DLD1 (cell line): ENCODE measurements around the gene SERINC5.
"Not testable (repeated sequence)": the region's sequence is repeated elsewhere in the genome, so short reads cannot be mapped to it uniquely, and the experiment has no call there.

ENCODE experiments used
- in situ Hi-C: cut with HindIII; loops from 2 replicates; pipeline ENCODE4 v1.10.0; 2017; ENCODE audit warnings: low sequenced_read_pairs

Gene SERINC5

DNA sequence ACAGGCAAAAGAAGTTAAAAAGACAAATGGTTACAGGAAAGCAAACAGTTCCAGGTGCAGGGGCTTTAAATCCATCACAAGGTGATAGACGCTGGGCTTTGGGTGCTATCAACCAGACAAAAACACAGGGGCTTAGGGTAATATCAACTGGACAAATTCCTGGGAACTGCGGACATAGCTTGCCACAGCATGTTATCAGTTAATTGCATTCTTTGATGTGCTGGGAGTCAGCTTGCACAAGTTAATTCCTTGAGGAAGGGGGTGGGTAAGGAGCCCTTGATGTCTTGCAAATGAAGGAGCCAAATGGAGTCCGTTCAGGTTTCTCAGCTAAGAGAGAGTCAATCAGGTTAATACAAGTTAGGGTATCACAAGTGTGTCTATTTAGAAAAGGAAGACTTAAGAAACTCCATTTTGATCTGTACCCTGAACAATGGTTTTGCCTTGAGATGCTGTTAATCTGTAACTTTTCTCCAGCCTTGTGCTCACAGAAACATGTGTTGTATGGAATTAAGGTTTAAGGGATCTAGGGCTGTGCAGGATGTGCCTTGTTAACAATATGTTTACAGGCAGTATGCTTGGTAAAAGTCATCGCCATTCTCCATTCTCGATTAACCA lies 144.4 kb downstream of the SERINC5 start:
- in situ Hi-C loops = not testable (repeated sequence)

DNA sequence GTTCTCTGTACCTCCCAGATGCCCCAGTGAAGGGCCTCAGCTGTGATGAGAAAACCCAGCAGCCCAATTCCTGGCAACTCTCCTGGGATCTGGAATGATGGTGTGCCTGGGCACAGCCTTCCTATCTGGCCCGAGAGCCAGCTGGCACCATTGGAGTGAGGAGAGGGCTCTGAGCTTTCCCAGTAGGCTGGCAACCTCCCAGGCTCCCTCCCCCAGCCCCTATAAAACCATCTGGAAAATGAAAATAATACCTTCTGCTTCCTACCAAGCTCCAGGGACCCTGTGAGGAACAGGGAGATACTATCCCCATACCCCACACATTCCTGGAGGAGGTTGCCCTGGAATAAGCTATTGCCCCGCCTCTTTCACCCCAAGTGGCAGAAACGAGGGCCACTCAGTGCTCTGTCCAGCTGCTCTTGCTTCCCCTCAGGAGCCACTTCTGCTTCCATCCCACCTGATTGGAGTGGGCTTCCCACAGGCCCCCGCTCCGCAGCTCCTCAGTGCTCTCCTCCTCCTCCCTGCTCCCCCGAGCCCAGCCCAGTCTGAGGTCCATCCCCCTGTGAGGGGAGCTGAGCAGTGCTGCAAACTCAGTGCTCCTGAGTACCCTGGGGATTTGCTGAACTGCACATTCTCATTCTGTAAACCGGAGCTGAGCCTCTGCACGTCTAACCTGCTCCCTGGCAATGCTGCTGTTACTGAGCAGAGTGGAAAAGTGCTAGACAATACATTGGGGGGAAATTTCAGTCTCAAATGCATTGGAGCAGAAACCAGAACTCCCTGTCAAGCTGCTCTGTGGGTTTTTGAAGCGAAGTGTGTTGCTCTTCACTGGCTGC lies 146.0 kb downstream of the SERINC5 start:
- in situ Hi-C loops = no loop called here

DNA sequence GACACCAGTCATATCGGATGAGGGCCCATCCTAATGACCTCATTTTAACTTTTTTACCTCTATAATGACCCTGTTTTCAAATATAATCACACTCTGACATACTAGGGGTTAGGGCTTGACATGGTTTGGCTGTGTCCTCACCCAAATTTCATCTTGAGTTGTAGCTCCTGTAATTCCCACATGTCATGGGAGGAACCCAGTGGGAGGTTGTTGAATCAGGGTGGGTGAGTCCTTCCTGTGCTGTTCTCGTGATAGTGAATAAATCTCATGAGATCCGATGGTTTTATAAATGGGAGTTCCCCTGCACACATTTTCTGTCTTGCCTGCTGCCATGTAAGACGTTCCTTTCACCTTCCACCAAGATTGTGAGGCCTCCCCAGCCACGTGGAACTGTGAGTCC lies 148.9 kb downstream of the SERINC5 start:
- in situ Hi-C loops = no loop called here

DNA sequence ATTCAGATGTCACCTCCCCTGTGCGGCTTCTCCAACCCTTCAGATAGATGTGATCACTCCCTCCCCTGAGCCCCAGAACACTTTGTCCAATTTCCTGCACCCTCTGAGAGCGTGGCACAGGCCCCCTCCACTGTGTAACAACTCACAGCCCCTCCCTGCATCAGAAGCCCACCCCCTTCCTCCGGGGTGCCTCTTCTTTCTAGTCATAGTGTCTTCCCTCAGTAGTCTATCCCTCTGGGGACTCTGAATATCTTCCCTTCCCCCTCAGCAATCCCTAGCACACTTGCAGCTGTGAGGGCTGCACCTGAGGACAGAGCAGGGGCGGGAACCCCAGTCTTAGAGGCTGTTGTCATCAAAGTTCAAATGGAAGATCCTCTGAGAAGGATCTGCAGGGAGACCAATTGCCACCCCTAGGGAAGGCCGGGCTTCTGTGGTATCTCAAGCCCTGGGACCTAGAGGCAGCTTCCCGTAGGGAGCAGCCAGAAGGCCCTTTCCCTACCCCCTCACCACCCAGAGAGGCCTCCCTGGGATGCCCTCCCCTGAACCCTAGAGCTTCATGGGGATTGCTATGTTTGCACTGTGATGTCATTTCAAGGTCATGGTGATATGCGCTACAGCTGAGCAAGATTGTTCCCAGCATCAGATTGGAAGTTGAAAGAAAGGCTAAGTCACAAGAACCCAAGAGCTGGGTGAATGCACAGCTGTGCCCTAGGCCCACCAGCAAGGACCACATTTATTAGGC lies 150.0 kb downstream of the SERINC5 start:
- in situ Hi-C loops = no loop called here

DNA sequence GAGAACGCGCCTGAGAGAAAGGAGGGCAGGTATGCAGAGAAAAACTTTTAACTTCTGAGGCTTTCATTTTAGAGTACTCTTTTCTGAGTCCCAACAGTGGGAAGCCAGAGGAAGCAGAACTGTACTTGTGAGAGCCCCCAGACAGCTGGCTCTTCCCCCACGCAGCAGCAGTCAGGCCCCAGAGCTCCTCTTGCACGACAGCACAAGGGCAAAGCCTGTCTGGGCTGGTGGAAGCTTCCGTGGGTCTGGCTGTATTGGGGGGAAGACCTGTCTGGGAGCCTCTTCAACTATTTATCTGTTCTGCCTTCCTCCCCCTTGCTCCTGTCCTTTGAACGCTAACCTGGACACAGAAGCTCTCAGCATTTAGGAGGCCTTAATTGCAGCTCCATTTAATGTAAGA lies 152.5 kb downstream of the SERINC5 start:
- in situ Hi-C loops = no loop called here

DNA sequence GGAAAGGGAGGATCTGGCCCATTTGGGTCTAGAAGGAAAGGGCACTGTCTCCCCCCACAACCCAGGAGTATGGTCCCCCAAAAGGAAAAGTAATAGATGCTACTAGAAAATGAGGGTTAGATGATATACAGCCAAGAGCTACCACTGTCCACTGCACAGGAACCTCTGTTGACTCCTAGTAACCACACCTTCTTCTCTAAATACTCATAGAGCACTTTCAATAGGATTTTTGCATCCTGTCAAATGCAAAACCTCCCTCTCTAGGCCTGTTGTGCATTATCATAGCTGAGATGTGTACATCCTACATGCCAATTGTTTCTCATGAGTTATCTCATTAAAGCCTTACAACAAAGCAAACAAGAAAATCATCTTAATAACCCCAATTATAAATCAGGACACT lies 153.9 kb downstream of the SERINC5 start:
- in situ Hi-C loops = no loop called here

DNA sequence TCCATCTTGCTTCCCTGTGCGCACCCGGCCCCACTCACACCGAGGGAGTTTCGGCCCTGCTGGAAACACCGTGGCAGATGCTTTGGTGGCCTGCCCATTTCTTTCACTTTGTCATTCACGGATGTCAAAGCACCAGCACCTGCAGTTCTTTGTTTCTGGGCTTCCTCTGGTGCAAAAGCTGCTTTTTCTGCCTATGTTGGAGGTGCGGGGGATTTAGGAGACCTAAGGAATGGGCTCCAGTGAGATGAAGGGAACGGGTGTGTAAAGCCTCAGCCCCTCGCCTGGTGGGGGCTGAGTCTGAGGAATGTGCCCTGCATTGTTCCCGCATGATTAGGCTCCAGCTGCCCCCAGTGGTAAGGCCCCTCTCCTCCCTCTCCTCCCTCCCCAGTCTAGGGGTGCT lies 158.4 kb downstream of the SERINC5 start:
- in situ Hi-C loops = no loop called here

DNA sequence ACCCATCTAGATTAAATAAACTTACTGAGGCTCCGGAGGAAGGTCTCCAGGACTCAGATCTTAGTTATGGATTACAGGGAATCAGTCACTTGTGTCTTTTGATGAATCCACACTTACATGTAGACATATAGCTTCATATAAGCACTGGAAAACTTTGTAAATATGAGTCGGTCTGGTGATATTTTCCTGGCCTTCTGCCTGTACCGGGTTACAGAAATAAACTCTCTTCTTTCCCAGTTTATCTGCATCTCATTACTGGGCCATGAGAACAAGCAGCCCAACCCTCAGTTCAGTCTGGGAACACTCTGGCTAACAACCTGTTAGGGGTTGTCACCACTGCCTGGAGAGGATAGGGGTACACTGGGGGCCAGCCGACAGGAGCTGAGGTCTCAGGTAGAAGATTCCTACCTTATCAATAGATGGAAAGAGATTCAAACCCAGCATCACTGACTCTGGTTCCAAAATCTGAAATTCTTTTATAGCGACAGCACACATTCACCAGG lies 161.6 kb downstream of the SERINC5 start:
- in situ Hi-C loops = no loop called here

DNA sequence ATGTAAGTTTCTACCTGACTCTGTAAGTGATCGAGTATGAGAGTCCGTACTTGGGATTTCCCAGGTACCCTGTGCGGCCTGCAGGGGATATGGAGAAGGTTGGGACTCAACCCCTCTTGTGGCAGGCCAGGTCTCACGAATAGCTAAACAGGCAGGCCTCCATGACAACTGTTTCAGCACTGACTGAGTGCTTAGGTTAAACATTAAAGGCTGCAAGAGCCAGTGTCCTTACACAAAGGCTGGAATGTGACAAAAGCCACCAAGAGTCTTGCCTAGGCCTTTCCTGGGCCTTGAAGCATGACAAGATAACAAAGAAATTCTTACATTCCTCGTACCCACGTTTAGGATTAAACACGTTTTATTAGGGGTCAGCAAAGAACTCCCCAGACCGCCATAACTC lies 162.1 kb downstream of the SERINC5 start:
- in situ Hi-C loops = no loop called here

DNA sequence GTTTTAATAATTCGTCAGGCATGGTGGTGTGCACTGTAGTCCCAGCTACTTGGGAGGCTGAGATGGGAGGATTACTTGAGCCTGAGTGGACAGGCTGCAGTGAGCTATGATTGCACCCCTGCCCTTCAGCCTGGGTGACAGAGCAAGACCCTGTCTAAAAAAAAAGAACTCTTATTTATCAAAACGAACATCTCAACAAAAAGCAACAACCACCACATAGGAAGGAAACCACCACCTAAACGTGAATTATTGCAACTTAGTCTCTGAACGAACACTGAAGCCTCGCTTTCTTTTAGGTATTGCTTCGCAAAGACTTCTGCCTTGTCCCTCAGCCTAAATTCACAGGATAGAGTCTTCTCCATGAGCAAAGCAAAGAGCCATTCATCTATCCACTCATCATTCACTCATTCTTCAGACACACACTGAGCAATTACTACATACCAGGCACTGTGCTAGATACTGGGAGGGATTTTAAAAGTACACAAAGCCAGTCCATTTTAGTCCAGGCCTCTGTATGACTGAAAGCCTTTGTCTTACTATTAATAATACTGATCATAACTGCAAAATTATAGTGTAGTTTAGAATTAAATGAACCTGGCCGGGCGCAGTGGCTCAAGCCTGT lies 163.3 kb downstream of the SERINC5 start:
- in situ Hi-C loops = no loop called here

DNA sequence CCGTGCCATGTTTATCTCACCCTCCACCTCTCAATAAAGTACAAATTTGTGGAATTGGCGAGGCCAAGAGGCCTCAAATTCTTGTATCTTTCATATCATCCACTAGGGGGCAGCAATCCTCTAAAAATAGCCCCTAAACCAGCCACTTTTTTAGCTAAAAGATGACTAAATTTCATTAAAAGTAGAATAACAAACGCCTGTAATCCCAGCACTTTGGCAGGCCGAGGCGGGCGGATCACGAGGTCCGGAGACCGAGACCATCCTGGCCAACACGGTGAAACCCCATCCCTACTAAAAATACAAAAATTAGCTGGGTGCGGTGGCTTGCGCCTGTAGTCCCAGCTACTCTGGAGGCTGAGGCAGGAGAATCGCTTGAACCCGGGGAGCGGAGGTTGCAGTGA lies 164.1 kb downstream of the SERINC5 start:
- in situ Hi-C loops = not testable (repeated sequence)

DNA sequence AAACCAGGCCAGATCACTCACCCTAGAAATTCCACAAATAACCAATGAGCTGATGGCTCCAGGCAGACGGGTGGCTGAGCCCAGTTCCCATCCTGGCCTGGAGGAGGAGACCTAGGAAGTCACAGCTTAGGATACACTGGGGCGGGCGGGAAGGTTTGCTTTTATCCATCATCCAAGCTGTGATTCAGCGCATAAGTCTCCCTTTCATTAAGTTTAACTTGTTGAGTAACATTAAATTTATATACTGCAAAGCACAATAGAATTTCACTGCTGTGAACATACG lies 165.0 kb downstream of the SERINC5 start:
- in situ Hi-C loops = no loop called here

DNA sequence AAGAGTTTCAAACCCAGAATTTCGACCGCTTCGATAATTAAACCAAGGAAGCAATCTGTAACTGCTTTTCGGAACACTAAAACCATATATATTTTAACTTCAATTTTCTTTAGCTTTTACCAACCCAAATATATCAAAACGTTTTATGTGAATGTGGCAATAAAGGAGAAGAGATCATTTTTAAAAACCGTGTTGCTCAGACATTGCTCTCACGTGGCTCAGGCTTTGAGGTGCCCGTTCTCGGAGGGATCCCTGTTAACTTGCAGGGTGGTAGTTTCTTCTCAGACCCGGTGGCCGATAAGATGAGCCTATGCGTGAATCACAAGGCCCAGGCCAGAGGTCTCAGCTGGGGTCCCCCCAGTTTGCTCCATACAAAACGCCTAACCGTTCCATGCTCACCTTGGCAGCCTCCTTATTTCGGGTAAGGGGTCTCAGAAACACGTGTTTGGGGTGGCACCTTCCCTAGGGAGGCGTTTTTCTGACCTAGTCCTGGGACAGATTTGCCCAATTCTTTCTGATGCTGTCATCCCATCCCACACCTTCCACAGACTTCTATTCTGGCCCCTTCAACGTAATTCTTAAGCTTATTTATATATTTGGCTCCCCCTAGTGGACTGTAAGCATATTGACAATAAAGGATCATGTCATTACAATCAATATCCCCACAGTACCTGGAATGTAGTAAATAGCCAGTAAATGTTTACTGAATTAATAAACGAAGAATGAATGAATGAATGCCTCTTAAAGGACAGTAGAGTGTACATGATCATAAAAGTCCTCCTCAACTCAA lies 172.6 kb downstream of the SERINC5 start:
- in situ Hi-C loops = no loop called here

DNA sequence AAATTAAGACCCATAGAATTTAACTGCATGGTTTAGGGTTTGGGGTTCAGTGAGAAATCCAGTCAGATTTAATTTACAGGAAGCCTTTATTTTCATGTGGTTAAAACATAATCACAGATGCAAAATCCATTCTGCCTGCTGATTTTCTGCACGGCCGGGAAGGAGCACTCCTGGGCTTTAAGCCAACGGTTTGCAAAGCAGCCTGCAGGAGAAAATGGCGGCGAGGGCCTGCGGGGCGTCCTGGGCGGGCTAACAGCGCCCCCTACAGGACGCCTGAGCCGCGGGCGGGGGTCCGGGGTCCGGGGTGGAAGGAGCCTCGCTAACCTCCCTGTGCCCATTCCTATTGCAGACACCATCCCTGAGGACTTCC lies 173.1 kb downstream of the SERINC5 start:
- in situ Hi-C loops = no loop called here

DNA sequence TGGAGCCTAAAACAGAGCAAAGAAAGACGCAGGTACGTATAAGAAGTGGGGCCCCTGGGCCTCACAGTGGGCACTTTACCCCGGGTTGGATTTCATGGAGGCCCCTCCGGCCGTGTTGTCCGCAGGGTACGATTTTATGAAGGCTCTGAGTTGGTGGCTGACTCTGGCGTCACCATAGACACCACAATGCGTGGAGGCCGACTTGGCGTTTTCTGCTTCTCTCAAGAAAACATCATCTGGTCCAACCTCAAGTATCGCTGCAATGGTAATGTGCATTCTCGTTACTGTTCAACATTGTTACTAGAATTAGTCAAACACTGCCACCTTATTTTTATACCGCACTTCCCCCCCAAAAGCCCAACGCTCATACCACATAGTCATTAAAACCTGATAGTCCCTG lies 173.6 kb downstream of the SERINC5 start:
- in situ Hi-C loops = no loop called here

DNA sequence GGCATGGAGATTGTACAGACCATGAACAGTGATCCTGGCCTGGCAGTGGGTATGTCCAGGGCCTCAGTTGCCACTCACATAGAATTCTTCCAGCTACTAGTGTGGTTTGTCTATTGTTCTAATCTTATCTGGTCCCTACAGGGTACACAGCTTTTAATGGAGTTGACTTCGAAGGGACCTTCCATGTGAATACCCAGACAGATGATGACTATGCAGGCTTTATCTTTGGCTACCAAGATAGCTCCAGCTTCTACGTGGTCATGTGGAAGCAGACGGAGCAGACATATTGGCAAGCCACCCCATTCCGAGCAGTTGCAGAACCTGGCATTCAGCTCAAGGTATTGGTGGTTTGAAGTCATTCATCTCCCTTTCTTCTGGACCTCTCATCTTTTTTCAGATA lies 176.9 kb downstream of the SERINC5 start:
- in situ Hi-C loops = no loop called here

DNA sequence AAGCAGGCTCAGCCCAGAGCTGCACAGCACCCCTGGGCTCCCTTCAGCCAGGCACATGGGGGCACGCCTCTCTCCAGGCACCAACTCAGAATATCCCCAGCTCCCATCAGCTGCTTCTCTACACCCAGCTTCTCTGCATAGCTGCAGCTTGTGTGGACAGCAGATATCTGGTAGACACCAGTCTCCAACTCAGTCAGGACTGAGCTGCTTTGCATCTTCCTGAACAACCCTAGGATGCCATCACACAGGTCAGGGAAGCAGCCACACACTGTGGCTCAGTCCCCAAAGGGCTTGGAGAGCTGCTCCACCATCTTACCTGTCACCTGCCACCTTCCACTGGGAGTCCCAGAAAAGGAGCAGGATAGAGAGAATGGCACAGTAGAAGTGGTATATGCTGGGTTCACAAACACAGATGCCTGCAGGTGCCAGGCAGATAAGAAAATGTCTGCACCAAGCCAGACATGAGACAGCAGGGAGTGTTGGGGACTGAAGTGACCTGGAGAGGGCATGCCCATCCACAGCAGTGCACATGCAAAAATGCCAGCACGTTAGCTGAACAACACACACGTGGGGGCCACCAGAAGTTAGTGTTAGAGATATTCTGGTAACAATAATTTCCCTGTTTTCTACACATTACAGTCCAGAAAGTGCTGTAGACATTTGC lies 178.7 kb downstream of the SERINC5 start:
- in situ Hi-C loops = no loop called here

DNA sequence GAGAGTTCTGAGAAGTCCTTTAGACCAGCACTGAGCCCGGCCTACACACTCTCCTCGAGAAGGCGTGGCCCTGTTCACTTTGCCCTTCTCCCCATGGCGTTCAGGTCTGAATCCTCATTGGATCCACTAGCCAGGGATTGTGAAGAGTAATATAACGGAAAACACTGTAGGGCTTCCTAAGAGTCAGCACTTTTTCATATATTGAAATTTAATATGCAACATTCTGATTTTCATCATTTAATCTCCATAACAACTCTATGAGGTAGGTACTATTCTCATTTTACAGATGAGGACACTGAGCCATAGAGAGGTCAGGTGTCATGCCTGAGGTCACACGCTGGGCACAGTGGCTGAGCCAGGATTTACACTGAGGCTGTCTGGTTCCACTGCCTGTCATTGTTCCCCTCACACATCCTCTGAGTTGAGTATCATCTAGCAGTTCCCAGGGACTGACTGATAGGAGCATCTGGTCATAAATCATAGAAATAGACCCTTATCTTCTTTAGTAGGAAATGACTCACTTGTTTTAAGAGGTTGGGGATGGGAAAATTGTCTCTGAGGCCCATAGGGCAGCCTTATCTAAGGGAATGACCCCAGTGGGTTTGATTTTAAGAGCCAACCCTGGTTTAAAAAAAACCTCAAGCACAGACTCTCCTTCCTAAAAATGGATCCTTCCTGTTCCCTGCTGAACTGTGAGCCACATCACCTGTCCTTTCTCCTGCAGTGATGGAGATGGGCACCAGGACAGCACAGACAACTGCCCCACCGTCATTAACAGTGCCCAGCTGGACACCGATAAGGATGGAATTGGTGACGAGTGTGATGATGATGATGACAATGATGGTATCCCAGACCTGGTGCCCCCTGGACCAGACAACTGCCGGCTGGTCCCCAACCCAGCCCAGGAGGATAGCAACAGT lies 179.5 kb downstream of the SERINC5 start:
- in situ Hi-C loops = no loop called here
